Bronchial epithelial cell (primary cell): ENCODE measurements around the gene TMEM165. TPM values are rescaled to one million over a fixed set of nuclear protein-coding genes. Genes with fewer than 3 reads are reported as not detected.
A peak's percentile ranks its signal among the peaks of the same experiment; 100 is the strongest.

Source experiments
- DNase-seq: peaks from one replicate; pipeline ENCODE4 v3.0.0-alpha.2; 2010; ENCODE audit warnings: low read depth
- FAIRE-seq: peaks from 2 replicates; lab custom pipeline; 2011; peaks lifted over from hg19 to GRCh38; lab: Jason Lieb, UNC
- H3K27me3 ChIP-seq: 2 replicates; pipeline ENCODE4 v1.5.1; 2011; ENCODE audit warnings: low read length; ENCODE audit not compliant: control insufficient read depth, insufficient read depth
- H3K36me3 ChIP-seq: 2 replicates; pipeline ENCODE4 v1.5.1; 2011; ENCODE audit warnings: low read length; ENCODE audit not compliant: control insufficient read depth, insufficient read depth
- H3K4me3 ChIP-seq: 2 replicates; pipeline ENCODE4 v1.5.1; 2011; ENCODE audit warnings: mild to moderate bottlenecking, low read depth, low read length, control low read depth
- total RNA-seq: library from RNA; depleted of rRNA; stranded (reverse); fragments of >200 nt; gene quantifications from 2 replicates; pipeline ENCODE4 v1.2.1, GENCODE V29; 2014
- TF ChIP-seq, protein P1 (sequence below): IDR thresholded peaks from 2 replicates; pipeline ENCODE4 v1.5.1; 2011; ENCODE audit warnings: mild to moderate bottlenecking, moderate library complexity, low read length, control low read depth, inconsistent platforms; ENCODE audit not compliant: insufficient read depth, severe bottlenecking

TMEM165 gene
- total RNA-seq, 1 donor from 2014 or later = 75.8 TPM

DNA sequence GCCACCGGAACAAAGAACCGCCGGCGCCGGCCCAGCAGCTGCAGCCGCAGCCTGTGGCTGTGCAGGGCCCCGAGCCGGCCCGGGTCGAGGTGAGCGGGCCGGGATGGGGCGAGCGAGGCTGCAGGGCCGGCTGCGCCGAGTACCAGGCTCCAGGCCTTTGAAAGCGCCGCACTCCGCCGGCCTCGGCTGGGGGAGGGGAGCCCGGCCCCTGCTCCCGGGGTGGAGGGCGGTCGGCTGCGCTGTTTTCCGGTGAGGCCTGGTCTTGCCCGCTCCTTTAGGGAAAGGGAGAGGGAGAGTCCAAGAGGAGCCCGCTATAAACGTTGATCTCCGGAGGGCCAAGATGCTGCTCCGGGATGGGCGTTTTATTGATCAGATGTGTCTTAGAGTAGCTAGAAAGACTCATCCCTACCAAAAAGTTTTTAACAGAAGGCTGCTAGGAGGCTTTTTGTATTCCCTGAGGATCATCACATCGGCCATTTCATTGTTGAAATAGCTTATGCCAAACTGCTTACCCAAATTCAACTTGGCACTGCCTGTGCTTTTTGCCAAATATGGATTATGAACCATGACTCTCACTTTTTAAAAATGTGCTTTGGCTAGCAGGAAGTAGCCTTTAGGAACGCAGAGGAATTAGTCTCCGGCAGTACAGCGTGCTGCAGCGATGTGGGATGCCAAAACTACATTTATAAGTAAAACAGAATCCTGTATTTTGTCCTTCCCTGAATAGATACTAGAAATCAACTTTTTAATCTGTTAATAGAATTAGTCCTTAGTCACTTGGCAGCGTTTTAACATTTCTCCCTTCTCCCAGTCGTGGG lies 760 bp downstream of the TMEM165 start:
- peak overlapping the region; percentile 82 for H3K4me3 ChIP-seq
- TF ChIP-seq, protein P1, sequence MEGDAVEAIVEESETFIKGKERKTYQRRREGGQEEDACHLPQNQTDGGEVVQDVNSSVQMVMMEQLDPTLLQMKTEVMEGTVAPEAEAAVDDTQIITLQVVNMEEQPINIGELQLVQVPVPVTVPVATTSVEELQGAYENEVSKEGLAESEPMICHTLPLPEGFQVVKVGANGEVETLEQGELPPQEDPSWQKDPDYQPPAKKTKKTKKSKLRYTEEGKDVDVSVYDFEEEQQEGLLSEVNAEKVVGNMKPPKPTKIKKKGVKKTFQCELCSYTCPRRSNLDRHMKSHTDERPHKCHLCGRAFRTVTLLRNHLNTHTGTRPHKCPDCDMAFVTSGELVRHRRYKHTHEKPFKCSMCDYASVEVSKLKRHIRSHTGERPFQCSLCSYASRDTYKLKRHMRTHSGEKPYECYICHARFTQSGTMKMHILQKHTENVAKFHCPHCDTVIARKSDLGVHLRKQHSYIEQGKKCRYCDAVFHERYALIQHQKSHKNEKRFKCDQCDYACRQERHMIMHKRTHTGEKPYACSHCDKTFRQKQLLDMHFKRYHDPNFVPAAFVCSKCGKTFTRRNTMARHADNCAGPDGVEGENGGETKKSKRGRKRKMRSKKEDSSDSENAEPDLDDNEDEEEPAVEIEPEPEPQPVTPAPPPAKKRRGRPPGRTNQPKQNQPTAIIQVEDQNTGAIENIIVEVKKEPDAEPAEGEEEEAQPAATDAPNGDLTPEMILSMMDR = no peak
- no peaks in the 10 kb centered on the region for H3K27me3 ChIP-seq
- DNase-seq (peak; percentile 64), FAIRE-seq (no peak)
- H3K36me3 ChIP-seq = peaks cover 7% of the 10 kb centered on the region

DNA sequence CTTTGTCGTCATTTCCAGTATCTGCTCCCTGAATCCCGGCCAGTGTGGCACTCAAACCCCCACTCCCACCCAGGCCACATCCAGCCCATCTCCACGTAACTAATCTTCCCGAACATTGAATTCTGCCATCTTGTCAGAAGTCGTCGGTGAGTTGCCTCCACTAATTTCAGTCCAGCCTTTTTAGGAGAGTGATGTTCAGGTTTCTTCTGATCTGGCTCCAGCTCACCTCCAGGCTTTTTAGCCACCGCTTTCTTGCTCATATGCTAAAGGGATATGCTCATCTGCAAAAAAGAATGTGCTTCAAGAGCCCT lies 1.3 kb downstream of the TMEM165 start:
- Histone ChIP-seq H3K4me3 (peak overlapping the region; percentile 82), H3K27me3 (no peaks in the 10 kb centered on the region), H3K36me3 (peaks cover 7% of the 10 kb centered on the region)
- TF ChIP-seq, protein P1 = no peak
- DNase-seq (no peak), FAIRE-seq (no peak)

DNA sequence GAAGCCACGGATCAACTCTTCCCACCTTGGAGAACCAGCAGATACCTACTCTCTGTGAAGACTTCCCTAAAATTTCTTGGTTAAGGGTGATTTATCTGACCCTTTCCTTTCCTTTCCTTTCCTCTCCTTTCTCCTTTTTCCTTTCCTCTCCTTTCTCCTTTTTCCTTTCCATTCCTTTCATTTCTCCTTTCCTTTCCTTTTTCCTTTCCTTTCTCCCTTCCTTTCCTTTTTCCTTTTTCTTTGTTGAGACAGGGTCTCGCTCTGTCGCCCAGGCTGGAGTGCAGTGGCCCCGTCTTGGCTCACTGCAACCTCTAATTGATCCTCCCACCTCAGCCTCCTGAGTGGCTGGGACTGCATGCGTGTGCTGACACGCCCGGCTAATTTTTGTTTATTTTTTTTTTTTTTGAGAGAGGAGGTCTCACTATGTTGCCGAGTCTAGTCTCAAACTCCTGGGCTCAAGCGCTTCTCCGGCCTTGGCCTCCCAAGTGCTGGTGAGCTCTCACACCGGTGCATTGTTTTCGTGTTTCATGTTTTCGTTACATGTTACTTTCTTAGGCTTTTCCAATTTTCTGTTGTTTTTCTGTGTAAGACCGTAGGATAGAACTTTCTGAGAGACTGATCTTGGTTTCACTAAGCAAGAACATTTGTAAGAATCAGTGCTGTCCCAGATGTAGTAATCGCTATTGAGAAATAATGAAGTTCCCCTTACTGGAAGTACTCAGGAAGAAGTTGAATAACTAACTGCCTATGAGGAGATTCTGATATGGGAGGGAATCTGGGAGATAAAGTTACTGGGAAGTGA lies 2.0 kb downstream of the TMEM165 start:
- TF ChIP-seq, protein P1 = no peak
- DNase-seq (peak; percentile 90), FAIRE-seq (no peak)
- Histone ChIP-seq H3K36me3 (peaks cover 7% of the 10 kb centered on the region), H3K4me3 (peak overlapping the region; percentile 82), H3K27me3 (no peaks in the 10 kb centered on the region)

DNA sequence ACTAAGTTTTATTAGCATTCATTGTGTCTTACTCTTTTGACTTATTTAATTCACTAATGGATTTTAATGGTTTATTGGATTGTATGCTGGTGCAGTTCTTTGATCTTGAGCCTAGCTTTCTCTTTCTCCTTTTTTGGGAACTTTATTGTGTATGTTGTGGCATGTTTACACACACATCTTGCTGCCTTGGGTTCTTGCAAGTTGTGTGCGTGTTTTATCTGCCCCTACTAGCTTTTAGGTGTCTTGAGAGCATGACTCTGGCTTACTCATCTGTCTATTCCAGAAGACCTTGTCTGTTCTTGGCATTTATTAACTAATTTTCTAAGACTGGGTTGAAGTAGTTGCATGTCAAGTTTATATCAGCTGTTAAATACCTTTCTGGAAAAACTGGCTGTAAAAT lies 2.7 kb downstream of the TMEM165 start:
- Histone ChIP-seq H3K36me3 (peaks cover 7% of the 10 kb centered on the region), H3K27me3 (no peaks in the 10 kb centered on the region), H3K4me3 (peak overlapping the region; percentile 82)
- DNase-seq (peak; percentile 95), FAIRE-seq (no peak)
- TF ChIP-seq, protein P1 = no peak

DNA sequence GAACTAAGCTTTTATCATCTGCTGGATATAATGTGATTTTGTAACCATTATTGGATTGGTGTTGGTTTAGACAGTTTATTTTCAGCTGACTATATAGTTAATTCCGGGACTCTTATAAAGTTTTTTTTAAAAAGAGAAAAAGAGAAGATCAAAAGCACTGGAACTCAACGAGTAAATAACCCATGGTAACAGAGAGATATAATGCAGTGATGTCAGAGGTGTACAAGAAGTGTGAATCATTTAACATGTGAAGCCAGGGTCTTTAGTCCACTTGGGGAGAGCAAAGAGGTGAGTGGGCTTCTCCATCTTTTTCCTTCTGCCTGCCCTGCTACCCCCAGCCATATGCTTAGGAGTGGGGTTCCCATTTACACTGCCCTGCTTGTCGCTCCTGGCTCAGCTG lies 3.2 kb downstream of the TMEM165 start:
- peaks cover 9% of the 10 kb centered on the region for H3K36me3 ChIP-seq
- DNase-seq (no peak), FAIRE-seq (no peak)
- peak overlapping the region; percentile 82 for H3K4me3 ChIP-seq
- no peaks in the 10 kb centered on the region for H3K27me3 ChIP-seq
- TF ChIP-seq, protein P1 = no peak
